Measurements from ENCODE around the gene EXTL2.
"Not testable (repeated sequence)": the region's sequence is repeated elsewhere in the genome, so short reads cannot be mapped to it uniquely, and the experiment has no call there.

EXTL2 gene

GRCh38 chr1:100860397-100860991 lies 34.1 kb downstream of the EXTL2 start:
- peak; percentile 14 for DNase-seq (ENCODE audit: low spot score)

- DNase-seq (ENCODE audit: low spot score), result not testable (repeated sequence)
Observed at GRCh38 chr1:100855116-100855515, 39.5 kb downstream of the EXTL2 start.

GRCh38 chr1:100852976-100853375 lies 41.7 kb downstream of the EXTL2 start:
- no peak for DNase-seq (ENCODE audit: low spot score)

- no peak for DNase-seq (ENCODE audit: low spot score)
Observed at GRCh38 chr1:100851726-100852125, 42.9 kb downstream of the EXTL2 start.

GRCh38 chr1:100847361-100848082 lies 47.1 kb downstream of the EXTL2 start:
- DNase-seq (ENCODE audit: low spot score), result no peak

GRCh38 chr1:100843160-100843559 lies 51.5 kb downstream of the EXTL2 start:
- DNase-seq (ENCODE audit: low spot score), result not testable (repeated sequence)

- DNase-seq (ENCODE audit: low spot score), result no peak
Observed at GRCh38 chr1:100835866-100836842, 58.5 kb downstream of the EXTL2 start.

GRCh38 chr1:100834777-100835660 lies 59.6 kb downstream of the EXTL2 start:
- no peak for DNase-seq (ENCODE audit: low spot score)

- DNase-seq (ENCODE audit: low spot score), result no peak
Observed at GRCh38 chr1:100832694-100833428, 61.8 kb downstream of the EXTL2 start.

GRCh38 chr1:100825666-100826065 lies 69.0 kb downstream of the EXTL2 start:
- not testable (repeated sequence) for DNase-seq (ENCODE audit: low spot score)
